D721Med (cell line): ENCODE results near the gene MYO16.

ENCODE experiments used
- DNase-seq: peaks from one replicate; pipeline ENCODE4 v3.0.0; 2011; ENCODE audit warnings: low spot score; ENCODE audit not compliant: insufficient read length
- FAIRE-seq: peaks from 2 replicates; lab custom pipeline; 2011; peaks lifted over from hg19 to GRCh38; lab: Jason Lieb, UNC
- TF ChIP-seq, protein P1 (sequence below): IDR thresholded peaks from 2 replicates; pipeline ENCODE4 v1.5.1; 2012; ENCODE audit warnings: mild to moderate bottlenecking, control low read depth; ENCODE audit not compliant: insufficient read depth; ENCODE audit errors: missing control alignments

MYO16 gene

GRCh38 chr13:108947551-108948030 lies 318.2 kb downstream of the MYO16 start:
- DNase-seq (no peak), FAIRE-seq (no peak)
- TF ChIP-seq, protein P1, sequence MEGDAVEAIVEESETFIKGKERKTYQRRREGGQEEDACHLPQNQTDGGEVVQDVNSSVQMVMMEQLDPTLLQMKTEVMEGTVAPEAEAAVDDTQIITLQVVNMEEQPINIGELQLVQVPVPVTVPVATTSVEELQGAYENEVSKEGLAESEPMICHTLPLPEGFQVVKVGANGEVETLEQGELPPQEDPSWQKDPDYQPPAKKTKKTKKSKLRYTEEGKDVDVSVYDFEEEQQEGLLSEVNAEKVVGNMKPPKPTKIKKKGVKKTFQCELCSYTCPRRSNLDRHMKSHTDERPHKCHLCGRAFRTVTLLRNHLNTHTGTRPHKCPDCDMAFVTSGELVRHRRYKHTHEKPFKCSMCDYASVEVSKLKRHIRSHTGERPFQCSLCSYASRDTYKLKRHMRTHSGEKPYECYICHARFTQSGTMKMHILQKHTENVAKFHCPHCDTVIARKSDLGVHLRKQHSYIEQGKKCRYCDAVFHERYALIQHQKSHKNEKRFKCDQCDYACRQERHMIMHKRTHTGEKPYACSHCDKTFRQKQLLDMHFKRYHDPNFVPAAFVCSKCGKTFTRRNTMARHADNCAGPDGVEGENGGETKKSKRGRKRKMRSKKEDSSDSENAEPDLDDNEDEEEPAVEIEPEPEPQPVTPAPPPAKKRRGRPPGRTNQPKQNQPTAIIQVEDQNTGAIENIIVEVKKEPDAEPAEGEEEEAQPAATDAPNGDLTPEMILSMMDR = no peak

DNA sequence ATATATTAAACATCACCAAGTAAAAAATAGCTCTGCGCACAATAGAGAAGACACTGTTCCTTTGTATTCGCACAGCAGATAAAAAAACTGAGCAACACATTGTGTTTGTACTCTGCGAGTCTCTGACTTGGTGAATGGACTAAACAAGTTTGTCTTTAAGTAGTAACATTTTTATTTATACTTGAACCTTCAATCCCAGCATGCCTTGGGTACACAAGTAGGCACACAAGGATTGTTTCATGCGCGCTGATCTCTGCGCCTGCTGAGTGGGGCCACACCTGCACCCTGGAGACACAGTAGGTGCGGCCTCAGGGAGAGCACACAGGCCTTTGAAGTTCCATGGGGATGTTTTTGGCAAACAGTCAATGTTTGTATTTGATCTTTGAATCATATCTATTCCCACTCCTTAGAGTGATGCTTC lies 318.9 kb downstream of the MYO16 start:
- FAIRE-seq (no peak), DNase-seq (no peak)
- TF ChIP-seq, protein P1 = no peak

GRCh38 chr13:108950333-108951010 lies 321.1 kb downstream of the MYO16 start:
- TF ChIP-seq, protein P1 = no peak
- no peak for DNase-seq
- FAIRE-seq = no peak

- FAIRE-seq = no peak
- DNase-seq = no peak
- TF ChIP-seq, protein P1 = no peak
Observed at GRCh38 chr13:108955741-108956140, 326.3 kb downstream of the MYO16 start.

GRCh38 chr13:108957369-108958012 lies 328.1 kb downstream of the MYO16 start:
- no peak for FAIRE-seq
- TF ChIP-seq, protein P1 = no peak
- no peak for DNase-seq

DNA sequence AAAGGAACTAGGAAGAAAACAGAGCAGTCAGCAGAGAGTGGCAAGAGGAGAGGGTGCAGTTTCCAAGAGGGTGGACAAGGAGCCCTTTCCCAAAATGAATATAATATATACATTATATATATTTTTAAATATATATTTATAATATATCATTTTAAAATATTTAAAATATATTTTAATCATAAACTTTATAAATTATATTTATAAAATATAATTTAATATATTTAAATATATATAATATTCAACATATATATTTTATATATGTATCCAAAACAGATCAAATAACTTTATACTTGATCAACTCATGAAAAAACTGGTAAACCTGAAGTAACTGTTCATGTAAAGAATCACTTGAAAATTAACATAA lies 328.6 kb downstream of the MYO16 start:
- no peak for FAIRE-seq
- TF ChIP-seq, protein P1 = no peak
- DNase-seq = no peak

GRCh38 chr13:108959234-108959633 lies 329.8 kb downstream of the MYO16 start:
- TF ChIP-seq, protein P1 = no peak
- no peak for DNase-seq
- FAIRE-seq = no peak
